Tibial artery (tissue), 4 donors: ENCODE results near the gene FLRT1.

Experiments
- DNase-seq, 2 donors: peaks; one replicate each; pipeline ENCODE4 v3.0.0-alpha.2; 2019
- H3K27ac ChIP-seq, 2 donors: fragments of 200-600 bp; sonication (generic) in 1 of 2; 1 replicate in 1 of 2; 2 replicates in 1 of 2; pipeline ENCODE4 v1.5.1; 2018 to 2019; ENCODE audit warnings: mild to moderate bottlenecking in 1 of 2
- H3K27me3 ChIP-seq, 2 donors: fragments of 200-600 bp; sonication (generic) in 1 of 2; one replicate each; pipeline versions ENCODE4 v1.5.1 to v1.6.0; 2016 to 2019
- H3K36me3 ChIP-seq, 3 donors: fragments of 200-600 bp; sonication (generic) in 2 of 3; one replicate each; pipeline ENCODE4 v1.5.1; 2016 to 2019; ENCODE audit warnings: mild to moderate bottlenecking in 2 of 3
- H3K4me1 ChIP-seq, 4 donors: fragments of 200-600 bp; sonication (generic) in 2 of 4; 1 replicate in 3 of 4; 2 replicates in 1 of 4; pipeline ENCODE4 v1.5.1; 2016 to 2019
- H3K4me3 ChIP-seq, 2 donors: fragments of 200-600 bp; sonication (generic) in 1 of 2; 1 replicate in 1 of 2; 2 replicates in 1 of 2; pipeline ENCODE4 v1.5.1; 2018 to 2019; ENCODE audit warnings: mild to moderate bottlenecking in 2 of 2
- H3K9me3 ChIP-seq, 3 donors: fragments of 200-600 bp; sonication (generic) in 1 of 3; one replicate each; pipeline ENCODE4 v1.5.1; 2016 to 2019
- intact Hi-C: fragments of 100-400 bp; cut with DNase I; formaldehyde crosslinking; loops from one replicate; pipeline ENCODE4 v1.15.0; 2023; ENCODE audit warnings: low total_unique reads
- TF ChIP-seq, protein P1 (sequence below), 2 experiments: fragments of 200-600 bp in 1 of 2; fragments of 450-650 bp in 1 of 2; IDR thresholded peaks; one replicate each; pipeline ENCODE4 v1.5.1; 2017 to 2019; ENCODE audit warnings: antibody characterized with exemption in 2 of 2, mild to moderate bottlenecking in 1 of 2, moderate library complexity in 1 of 2

FLRT1 gene

GRCh38 chr11:64022125-64022784 is 13.5 kb upstream of the FLRT1 start:
- H3K27ac ChIP-seq = no peak overlapping the region
- intact Hi-C loops = no loop called here

DNA sequence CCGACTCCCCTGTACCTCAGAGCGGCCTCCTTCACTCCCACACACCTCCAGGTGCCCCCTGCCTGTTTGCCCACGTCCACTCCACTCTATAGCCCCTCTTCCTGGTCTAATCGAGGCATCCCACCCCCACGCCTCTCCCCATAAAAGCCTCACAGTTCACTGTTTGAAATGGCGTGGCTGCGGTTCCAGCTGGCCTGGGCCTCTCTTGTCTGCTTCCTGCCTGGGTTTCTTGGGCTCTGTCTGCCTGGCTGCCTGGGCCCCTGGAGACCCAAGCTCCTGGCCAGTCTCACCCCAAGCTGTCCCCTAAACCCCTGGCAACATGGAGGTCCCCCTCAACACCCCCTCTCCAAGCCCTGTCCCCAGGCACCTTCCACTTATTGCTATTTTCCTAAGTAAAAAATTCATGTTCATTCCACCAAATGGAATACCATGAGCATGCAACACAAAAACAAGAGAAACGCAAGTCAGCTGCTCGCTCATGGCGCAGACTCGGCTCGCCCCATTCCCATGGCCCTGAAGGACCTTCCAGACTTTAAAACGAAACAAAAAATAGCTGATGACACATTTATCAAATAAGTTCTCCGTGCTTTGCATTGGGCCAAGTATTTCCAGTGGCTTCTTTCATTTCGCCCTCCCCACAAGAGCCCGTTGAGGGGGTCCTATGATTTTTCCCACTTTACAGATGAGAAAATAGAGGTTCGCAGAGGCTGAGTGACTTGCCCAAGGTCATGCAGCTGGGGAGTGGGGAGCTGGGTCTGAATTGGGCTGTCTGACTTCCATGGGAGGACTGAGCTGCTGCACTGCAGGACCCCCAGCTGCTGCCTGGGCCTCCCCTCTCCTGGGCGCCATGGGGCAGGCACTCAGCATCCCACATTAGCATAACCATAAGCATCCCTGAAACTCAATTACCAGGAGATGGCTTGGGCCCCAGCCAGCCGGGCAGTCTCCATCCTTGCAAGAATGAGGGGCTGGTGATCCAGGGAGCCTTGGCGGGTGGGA is 11.7 kb upstream of the FLRT1 start:
- Histone ChIP-seq H3K36me3 (no peaks in the 10 kb centered on the region), H3K27me3 (peaks cover 0 to 18% of the 10 kb centered on the region in 2 donors), H3K9me3 (no peaks in the 10 kb centered on the region), H3K4me3 (no peak overlapping the region), H3K4me1 (peaks cover 0 to 14% (median 6%) of the 10 kb centered on the region in 4 donors), H3K27ac (no peak overlapping the region)
- intact Hi-C loops = no loop called here
- no peak for DNase-seq
- TF ChIP-seq, protein P1, sequence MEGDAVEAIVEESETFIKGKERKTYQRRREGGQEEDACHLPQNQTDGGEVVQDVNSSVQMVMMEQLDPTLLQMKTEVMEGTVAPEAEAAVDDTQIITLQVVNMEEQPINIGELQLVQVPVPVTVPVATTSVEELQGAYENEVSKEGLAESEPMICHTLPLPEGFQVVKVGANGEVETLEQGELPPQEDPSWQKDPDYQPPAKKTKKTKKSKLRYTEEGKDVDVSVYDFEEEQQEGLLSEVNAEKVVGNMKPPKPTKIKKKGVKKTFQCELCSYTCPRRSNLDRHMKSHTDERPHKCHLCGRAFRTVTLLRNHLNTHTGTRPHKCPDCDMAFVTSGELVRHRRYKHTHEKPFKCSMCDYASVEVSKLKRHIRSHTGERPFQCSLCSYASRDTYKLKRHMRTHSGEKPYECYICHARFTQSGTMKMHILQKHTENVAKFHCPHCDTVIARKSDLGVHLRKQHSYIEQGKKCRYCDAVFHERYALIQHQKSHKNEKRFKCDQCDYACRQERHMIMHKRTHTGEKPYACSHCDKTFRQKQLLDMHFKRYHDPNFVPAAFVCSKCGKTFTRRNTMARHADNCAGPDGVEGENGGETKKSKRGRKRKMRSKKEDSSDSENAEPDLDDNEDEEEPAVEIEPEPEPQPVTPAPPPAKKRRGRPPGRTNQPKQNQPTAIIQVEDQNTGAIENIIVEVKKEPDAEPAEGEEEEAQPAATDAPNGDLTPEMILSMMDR (IDR thresholded peaks at IDR 0.05) = no peak

More at GRCh38 chr11:64022125-64022784, 13.5 kb upstream of the FLRT1 start:
- peaks cover 0 to 16% (median 0%) of the 10 kb centered on the region in 4 donors for H3K4me1 ChIP-seq
- DNase-seq = no peak
- TF ChIP-seq, protein P1 (IDR thresholded peaks at IDR 0.05) = no peak
- no peaks in the 10 kb centered on the region for H3K36me3 ChIP-seq
- no peaks in the 10 kb centered on the region for H3K9me3 ChIP-seq
- no peak overlapping the region for H3K4me3 ChIP-seq
- peaks cover 0 to 7% of the 10 kb centered on the region in 2 donors for H3K27me3 ChIP-seq

GRCh38 chr11:64025205-64025604 is 10.5 kb upstream of the FLRT1 start:
- TF ChIP-seq, protein P1 (IDR thresholded peaks at IDR 0.05) = no peak
- Histone ChIP-seq H3K27me3 (peaks cover 0 to 21% of the 10 kb centered on the region in 2 donors), H3K9me3 (no peaks in the 10 kb centered on the region), H3K36me3 (no peaks in the 10 kb centered on the region), H3K4me1 (peaks cover 0 to 9% (median 6%) of the 10 kb centered on the region in 4 donors), H3K27ac (no peak overlapping the region), H3K4me3 (no peak overlapping the region)
- no peak for DNase-seq
- intact Hi-C loops = no loop called here

DNA sequence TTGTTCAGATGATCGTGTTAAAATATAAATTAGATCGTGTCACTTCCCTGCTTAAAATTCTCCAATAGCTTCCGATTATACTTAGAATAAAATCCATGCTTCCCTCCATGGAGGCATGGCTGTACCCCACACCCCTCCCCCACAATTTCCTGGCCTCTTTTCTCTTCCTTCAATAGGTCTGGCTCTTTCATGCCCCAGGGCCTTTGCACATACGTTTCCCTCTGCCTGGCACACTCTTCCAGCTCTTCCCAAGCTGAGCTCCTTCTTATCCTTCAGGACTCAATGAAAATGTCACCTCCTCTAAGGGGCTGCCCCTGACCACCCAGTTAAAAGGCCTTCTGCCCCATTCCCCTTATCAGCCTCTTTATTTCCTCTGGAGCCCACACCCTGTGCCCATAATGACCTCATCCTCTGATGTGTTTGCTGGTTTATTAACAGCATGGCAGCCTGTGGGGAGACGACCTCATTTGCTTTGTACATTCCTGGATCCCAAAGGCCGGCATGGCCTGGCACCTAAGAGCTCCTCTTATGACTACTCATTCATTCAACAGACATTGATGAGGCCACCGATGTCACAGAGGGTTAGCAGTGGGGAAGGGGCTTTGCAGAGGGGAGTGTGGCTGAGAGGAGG is 9.0 kb upstream of the FLRT1 start:
- intact Hi-C loops = no loop called here
- DNase-seq = no peak
- TF ChIP-seq, protein P1 (IDR thresholded peaks at IDR 0.05) = no peak
- Histone ChIP-seq H3K27ac (no peak overlapping the region), H3K4me1 (peaks cover 0 to 9% (median 6%) of the 10 kb centered on the region in 4 donors), H3K36me3 (no peaks in the 10 kb centered on the region), H3K27me3 (peaks cover 0 to 20% of the 10 kb centered on the region in 2 donors), H3K9me3 (no peaks in the 10 kb centered on the region), H3K4me3 (no peak overlapping the region)

DNA sequence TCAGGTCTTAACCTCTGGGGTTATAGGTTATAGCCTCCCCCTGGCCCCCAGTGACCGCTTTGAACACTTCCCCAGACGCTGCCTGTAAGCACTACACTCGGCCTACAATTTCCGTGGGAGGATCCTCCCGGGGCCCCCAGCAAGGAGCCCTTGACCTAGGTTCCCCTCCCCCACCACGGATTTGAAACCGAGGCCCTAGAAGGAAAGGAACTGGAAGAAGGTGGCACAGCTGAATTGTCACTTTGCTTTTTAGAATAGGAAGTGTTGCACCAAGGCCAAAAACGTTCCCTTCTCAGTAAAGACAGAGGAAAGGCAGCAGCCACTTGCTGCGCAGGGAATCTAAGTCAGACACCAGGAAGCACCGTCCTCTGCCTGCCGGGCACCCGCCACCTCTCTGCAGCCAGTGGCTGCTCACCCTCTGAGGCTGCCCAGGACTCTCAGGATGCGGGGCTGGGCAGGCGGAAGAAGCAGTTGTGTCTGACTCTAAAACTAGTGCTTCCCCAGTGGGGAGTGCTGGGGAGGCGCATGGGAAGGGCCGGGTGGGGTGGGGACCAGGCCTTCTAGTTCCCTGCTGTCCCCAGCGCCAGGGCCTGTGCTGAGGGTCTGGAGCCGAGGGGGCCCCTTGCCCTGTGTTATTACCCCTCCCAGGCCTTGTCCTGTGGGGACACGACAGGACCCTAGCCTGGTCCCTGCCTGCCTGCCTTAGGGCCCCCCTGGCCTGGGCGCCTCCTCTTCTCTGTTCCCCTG is 7.9 kb upstream of the FLRT1 start:
- Histone ChIP-seq H3K4me1 (peaks cover 0 to 9% (median 6%) of the 10 kb centered on the region in 4 donors), H3K9me3 (no peaks in the 10 kb centered on the region), H3K36me3 (no peaks in the 10 kb centered on the region), H3K4me3 (no peak overlapping the region), H3K27ac (no peak overlapping the region), H3K27me3 (peaks cover 0 to 30% of the 10 kb centered on the region in 2 donors)
- TF ChIP-seq, protein P1 (IDR thresholded peaks at IDR 0.05) = no peak
- no peak for DNase-seq
- intact Hi-C loops = no loop called here
